B cell (primary cell): ENCODE measurements around the gene BTBD6.

ENCODE experiments used
- EZH2 ChIP-seq: IDR thresholded peaks from 2 replicates; pipeline ENCODE4 v1.6.1; 2012; ENCODE audit warnings: borderline replicate concordance, low read depth, mild to moderate bottlenecking, moderate library complexity, low read length; ENCODE audit not compliant: insufficient read depth, poor library complexity, severe bottlenecking
- TF ChIP-seq, protein P1 (sequence below): fragments of 200-600 bp; IDR thresholded peaks from one replicate; pipeline ENCODE4 v1.8.0; 2022; ENCODE audit warnings: antibody characterized with exemption, mild to moderate bottlenecking

DNA sequence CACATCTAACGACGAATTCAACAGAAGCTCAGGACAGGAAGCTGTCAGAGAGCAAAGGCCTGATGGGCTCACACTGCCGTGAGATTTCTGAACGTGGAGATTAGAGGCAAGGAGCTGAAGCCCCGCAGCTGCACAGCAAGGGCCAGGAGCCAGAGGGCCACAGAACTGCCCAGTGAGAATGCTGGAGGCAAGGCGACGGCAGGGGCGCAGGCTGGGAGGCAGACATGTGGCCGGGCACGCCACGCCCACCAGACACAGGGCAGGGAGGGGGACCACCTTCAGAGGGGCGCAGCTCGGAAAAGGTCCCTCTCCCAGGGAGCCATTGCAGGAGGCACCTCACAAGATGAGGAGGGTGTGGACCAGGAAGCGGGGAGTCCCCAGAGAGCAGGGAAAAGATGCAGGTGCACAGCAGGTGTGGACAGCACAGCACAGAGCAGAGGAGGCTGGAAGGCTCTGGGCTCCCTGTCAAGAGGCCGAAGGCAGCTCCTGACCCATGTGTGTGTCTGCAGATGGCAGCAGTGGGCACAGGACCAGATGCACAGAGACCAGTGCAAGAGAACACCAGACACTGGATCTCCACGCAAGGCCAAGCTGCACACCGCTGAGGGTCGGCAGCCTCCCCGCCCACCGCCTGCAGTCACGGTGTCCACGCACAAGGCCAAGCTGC is 23.0 kb downstream of the BTBD6 start:
- TF ChIP-seq, protein P1, sequence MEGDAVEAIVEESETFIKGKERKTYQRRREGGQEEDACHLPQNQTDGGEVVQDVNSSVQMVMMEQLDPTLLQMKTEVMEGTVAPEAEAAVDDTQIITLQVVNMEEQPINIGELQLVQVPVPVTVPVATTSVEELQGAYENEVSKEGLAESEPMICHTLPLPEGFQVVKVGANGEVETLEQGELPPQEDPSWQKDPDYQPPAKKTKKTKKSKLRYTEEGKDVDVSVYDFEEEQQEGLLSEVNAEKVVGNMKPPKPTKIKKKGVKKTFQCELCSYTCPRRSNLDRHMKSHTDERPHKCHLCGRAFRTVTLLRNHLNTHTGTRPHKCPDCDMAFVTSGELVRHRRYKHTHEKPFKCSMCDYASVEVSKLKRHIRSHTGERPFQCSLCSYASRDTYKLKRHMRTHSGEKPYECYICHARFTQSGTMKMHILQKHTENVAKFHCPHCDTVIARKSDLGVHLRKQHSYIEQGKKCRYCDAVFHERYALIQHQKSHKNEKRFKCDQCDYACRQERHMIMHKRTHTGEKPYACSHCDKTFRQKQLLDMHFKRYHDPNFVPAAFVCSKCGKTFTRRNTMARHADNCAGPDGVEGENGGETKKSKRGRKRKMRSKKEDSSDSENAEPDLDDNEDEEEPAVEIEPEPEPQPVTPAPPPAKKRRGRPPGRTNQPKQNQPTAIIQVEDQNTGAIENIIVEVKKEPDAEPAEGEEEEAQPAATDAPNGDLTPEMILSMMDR: no peak
- no peak for TF ChIP-seq EZH2
